Sigmoid colon (tissue), 4 donors: ENCODE measurements around the gene CDH20.

Experiments used
- CTCF ChIP-seq, 4 experiments: fragments of 450-650 bp in 3 of 4; fragments of 200-600 bp in 1 of 4; IDR thresholded peaks; one replicate each; pipeline ENCODE4 v1.5.1; 2016 to 2019; ENCODE audit warnings: antibody characterized with exemption in 4 of 4, mild to moderate bottlenecking in 3 of 4, moderate library complexity in 2 of 4
- EP300 ChIP-seq, 4 donors: sonication (generic); formaldehyde crosslinking; IDR thresholded peaks; one replicate each; pipeline ENCODE4 v1.6.1; 2017; ENCODE audit warnings: antibody characterized with exemption in 4 of 4
- POLR2A ChIP-seq, 2 donors: fragments of 450-650 bp; IDR thresholded peaks; one replicate each; pipeline ENCODE4 v1.6.1; 2016; ENCODE audit warnings: antibody characterized with exemption in 2 of 2, mild to moderate bottlenecking in 2 of 2, moderate library complexity in 2 of 2
- POLR2AphosphoS5 ChIP-seq, 4 donors: sonication (generic); formaldehyde crosslinking; IDR thresholded peaks; one replicate each; pipeline ENCODE4 v1.6.1; 2017; ENCODE audit warnings: antibody characterized with exemption in 4 of 4

- TF ChIP-seq CTCF (IDR thresholded peaks at IDR 0.05): no peak
- TF ChIP-seq EP300 (IDR thresholded peaks at IDR 0.05): no peak
- no peak for TF ChIP-seq POLR2AphosphoS5 (IDR thresholded peaks at IDR 0.05)
- no peak for TF ChIP-seq POLR2A (IDR thresholded peaks at IDR 0.05)
Observed at GRCh38 chr18:61583548-61583947, 250.3 kb downstream of the CDH20 start.
